KG1 (cell line): ENCODE data around the gene CEP164.

Experiments used
- DNase-seq: peaks from one replicate; lab custom pipeline; 2025; lab: John Stamatoyannopoulos, UW

CEP164 gene

GRCh38 chr11:117421041-117421440 lies 93.4 kb downstream of the CEP164 start:
- no peak for DNase-seq

GRCh38 chr11:117421476-117421875 lies 93.8 kb downstream of the CEP164 start:
- DNase-seq: no peak

GRCh38 chr11:117423046-117423575 lies 95.5 kb downstream of the CEP164 start:
- DNase-seq: no peak

GRCh38 chr11:117424781-117425180 lies 97.1 kb downstream of the CEP164 start:
- DNase-seq: no peak

- no peak for DNase-seq
Measured at GRCh38 chr11:117425679-117426296, 98.1 kb downstream of the CEP164 start.

GRCh38 chr11:117426297-117426685 lies 98.6 kb downstream of the CEP164 start:
- peak; percentile 15 for DNase-seq

GRCh38 chr11:117426941-117427340 lies 99.3 kb downstream of the CEP164 start:
- DNase-seq: no peak

GRCh38 chr11:117427356-117427874 lies 99.8 kb downstream of the CEP164 start:
- DNase-seq: no peak

- DNase-seq: no peak
Measured at GRCh38 chr11:117428186-117428855, 100.7 kb downstream of the CEP164 start.

- DNase-seq: no peak
Measured at GRCh38 chr11:117428856-117429229, 101.2 kb downstream of the CEP164 start.

- DNase-seq: no peak
Measured at GRCh38 chr11:117430293-117430955, 102.8 kb downstream of the CEP164 start.

GRCh38 chr11:117431436-117431835 lies 103.8 kb downstream of the CEP164 start:
- DNase-seq: no peak

- DNase-seq: no peak
Measured at GRCh38 chr11:117433717-117434116, 106.1 kb downstream of the CEP164 start.

GRCh38 chr11:117434481-117434880 lies 106.8 kb downstream of the CEP164 start:
- DNase-seq: no peak

- DNase-seq: peak; percentile 23
Measured at GRCh38 chr11:117435326-117435725, 107.7 kb downstream of the CEP164 start.

GRCh38 chr11:117437041-117437790 lies 109.6 kb downstream of the CEP164 start:
- DNase-seq: no peak

- no peak for DNase-seq
Measured at GRCh38 chr11:117437791-117438130, 110.1 kb downstream of the CEP164 start.

GRCh38 chr11:117438371-117439000 lies 110.8 kb downstream of the CEP164 start:
- no peak for DNase-seq

GRCh38 chr11:117439256-117439655 lies 111.6 kb downstream of the CEP164 start:
- DNase-seq: no peak

- DNase-seq: no peak
Measured at GRCh38 chr11:117440258-117440657, 112.6 kb downstream of the CEP164 start.

GRCh38 chr11:117441146-117441975 lies 113.7 kb downstream of the CEP164 start:
- no peak for DNase-seq
